Body of pancreas (tissue), 4 donors: ENCODE measurements around the gene MGAT4B.

Source experiments
- POLR2A ChIP-seq, 3 donors: fragments of 450-650 bp; IDR thresholded peaks; one replicate each; pipeline ENCODE4 v1.6.1; 2016; ENCODE audit warnings: antibody characterized with exemption in 3 of 3, mild to moderate bottlenecking in 2 of 3
- TF ChIP-seq, protein P1 (sequence below), 7 experiments: fragments of 450-650 bp in 4 of 7; fragments of 200-600 bp in 3 of 7; sonication (generic) in 3 of 7; IDR thresholded peaks; one replicate each; pipeline ENCODE4 v1.5.1; 2016 to 2019; ENCODE audit warnings: antibody characterized with exemption in 7 of 7

DNA sequence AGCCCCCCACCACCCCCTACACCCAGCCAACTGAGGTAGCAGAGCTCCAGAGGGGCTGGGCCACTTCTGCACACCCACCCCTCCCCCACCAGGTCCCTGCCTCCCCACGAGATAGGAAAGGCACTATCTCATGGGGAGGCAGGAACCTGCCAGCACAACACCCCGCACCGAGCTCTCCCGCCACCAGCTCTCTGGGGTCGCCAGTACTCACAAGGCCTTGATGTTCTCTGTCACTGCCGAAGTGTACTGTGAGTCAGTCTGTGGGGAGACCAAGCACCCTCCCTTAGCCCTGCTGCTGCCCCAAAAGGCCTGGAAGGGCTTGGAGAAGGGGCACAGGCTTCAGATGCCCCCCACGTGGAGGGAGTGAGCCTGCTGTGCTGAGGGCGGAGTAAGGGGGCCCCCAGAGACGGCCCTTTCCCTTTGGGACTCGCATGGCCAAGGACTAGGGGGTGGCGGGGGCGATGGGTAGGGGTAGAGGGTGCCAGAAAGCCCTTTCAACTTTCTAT lies 5.9 kb downstream of the MGAT4B start:
- TF ChIP-seq, protein P1, sequence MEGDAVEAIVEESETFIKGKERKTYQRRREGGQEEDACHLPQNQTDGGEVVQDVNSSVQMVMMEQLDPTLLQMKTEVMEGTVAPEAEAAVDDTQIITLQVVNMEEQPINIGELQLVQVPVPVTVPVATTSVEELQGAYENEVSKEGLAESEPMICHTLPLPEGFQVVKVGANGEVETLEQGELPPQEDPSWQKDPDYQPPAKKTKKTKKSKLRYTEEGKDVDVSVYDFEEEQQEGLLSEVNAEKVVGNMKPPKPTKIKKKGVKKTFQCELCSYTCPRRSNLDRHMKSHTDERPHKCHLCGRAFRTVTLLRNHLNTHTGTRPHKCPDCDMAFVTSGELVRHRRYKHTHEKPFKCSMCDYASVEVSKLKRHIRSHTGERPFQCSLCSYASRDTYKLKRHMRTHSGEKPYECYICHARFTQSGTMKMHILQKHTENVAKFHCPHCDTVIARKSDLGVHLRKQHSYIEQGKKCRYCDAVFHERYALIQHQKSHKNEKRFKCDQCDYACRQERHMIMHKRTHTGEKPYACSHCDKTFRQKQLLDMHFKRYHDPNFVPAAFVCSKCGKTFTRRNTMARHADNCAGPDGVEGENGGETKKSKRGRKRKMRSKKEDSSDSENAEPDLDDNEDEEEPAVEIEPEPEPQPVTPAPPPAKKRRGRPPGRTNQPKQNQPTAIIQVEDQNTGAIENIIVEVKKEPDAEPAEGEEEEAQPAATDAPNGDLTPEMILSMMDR (IDR thresholded peaks at IDR 0.05): no peak
- TF ChIP-seq POLR2A (IDR thresholded peaks at IDR 0.05): no peak
